Esophagus muscularis mucosa (tissue), 4 donors: ENCODE data around the gene SLC8A1. TPM values are rescaled to one million over a fixed set of nuclear protein-coding genes. Genes with fewer than 3 reads are reported as not detected.

Source experiments
- DNase-seq: peaks from one replicate; pipeline ENCODE4 v3.0.0-alpha.2; 2017; ENCODE audit errors: extremely low spot score
- H3K27ac ChIP-seq, 4 donors: fragments of 200-600 bp; sonication (generic); replicated peaks in 1 of 4; 1 replicate in 3 of 4; 2 replicates in 1 of 4; pipeline ENCODE4 v1.5.1; 2016 to 2019; ENCODE audit warnings: mild to moderate bottlenecking in 1 of 4
- H3K27me3 ChIP-seq, 4 donors: fragments of 200-600 bp; sonication (generic); one replicate each; pipeline versions ENCODE4 v1.5.1 to v1.6.0; 2016 to 2019
- H3K36me3 ChIP-seq, 4 donors: fragments of 200-600 bp; sonication (generic); one replicate each; pipeline ENCODE4 v1.5.1; 2016 to 2019
- H3K4me1 ChIP-seq, 4 donors: fragments of 200-600 bp; sonication (generic); one replicate each; pipeline ENCODE4 v1.5.1; 2016 to 2019
- H3K4me3 ChIP-seq, 4 donors: fragments of 200-600 bp; sonication (generic); 1 replicate in 2 of 4; 2 replicates in 2 of 4; pipeline ENCODE4 v1.5.1; 2016 to 2019; ENCODE audit warnings: mild to moderate bottlenecking in 4 of 4, moderate library complexity in 1 of 4
- H3K9me3 ChIP-seq, 4 donors: fragments of 200-600 bp; sonication (generic); 1 replicate in 3 of 4; 2 replicates in 1 of 4; pipeline ENCODE4 v1.5.1; 2016 to 2019
- CTCF ChIP-seq, 3 experiments: fragments of 200-600 bp in 2 of 3; fragments of 450-650 bp in 1 of 3; sonication (generic) in 2 of 3; IDR thresholded peaks; one replicate each; pipeline ENCODE4 v1.5.1; 2017 to 2019; ENCODE audit warnings: antibody characterized with exemption in 3 of 3, mild to moderate bottlenecking in 2 of 3, moderate library complexity in 1 of 3
- EP300 ChIP-seq: sonication (generic); formaldehyde crosslinking; IDR thresholded peaks from one replicate; pipeline ENCODE4 v1.6.1; 2017; ENCODE audit warnings: antibody characterized with exemption
- POLR2A ChIP-seq: fragments of 450-650 bp; IDR thresholded peaks from one replicate; pipeline ENCODE4 v1.6.1; 2017; ENCODE audit warnings: antibody characterized with exemption, moderate library complexity, mild to moderate bottlenecking, low read depth
- POLR2AphosphoS5 ChIP-seq, 2 donors: sonication (generic); formaldehyde crosslinking; IDR thresholded peaks; one replicate each; pipeline ENCODE4 v1.6.1; 2017; ENCODE audit warnings: antibody characterized with exemption in 2 of 2
- WGBS: methylation state at CpG from one replicate; pipeline ENCODE4 v1.1.5; 2018; 5-methylcytosine and 5-hydroxymethylcytosine counted together
- intact Hi-C: fragments of 100-400 bp; cut with DNase I; formaldehyde crosslinking; loops from one replicate; pipeline ENCODE4 v1.15.1; 2023
- total RNA-seq, 4 donors: library from RNA; depleted of rRNA; stranded (reverse); fragments of >200 nt; gene quantifications; one replicate each; pipeline versions ENCODE4 v1.1.0 to v1.2.1, GENCODE V29; 2016

The SLC8A1 gene
- total RNA-seq, 4 donors from 2014 or later = 105 to 166 (median 157) TPM

- no peak for TF ChIP-seq EP300
- Histone ChIP-seq H3K36me3 (no peaks in the 10 kb centered on the region), H3K27me3 (no peaks in the 10 kb centered on the region), H3K9me3 (no peaks in the 10 kb centered on the region), H3K27ac (peak overlapping the region in 3 of 4 donors; percentile 0 to 23 (median 2)), H3K4me1 (peaks cover 52 to 64% (median 59%) of the 10 kb centered on the region in 4 donors), H3K4me3 (no peak overlapping the region)
- no peak for DNase-seq
- 83% methylated on average over 4 of the region's 4 CpGs for WGBS
- intact Hi-C loops = no loop called here
Observed at GRCh38 chr2:40274270-40274669, 177.6 kb downstream of the SLC8A1 start.

DNA sequence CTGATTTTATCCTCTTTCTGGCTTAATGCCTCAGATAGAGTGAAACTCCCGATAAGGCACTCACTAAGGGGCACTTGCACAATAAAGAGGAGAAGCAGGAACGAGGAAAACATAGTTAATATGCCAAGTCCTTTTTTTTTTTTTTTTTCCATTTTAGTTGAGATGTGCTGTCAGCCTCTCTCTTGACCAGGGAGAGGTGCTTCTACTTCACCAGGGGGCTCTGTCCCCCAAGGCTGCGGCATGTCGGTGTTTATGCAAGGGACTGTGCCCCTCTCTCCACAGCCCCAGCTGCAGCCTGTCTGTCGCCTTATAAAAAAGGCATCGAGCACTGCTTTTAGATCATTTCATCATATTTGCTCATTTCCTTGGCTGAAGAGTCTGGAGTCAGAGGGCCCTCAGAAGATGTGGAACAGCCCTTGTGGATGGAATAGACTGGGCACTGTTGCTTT, 178.1 kb downstream of the SLC8A1 start:
- Histone ChIP-seq H3K27me3 (no peaks in the 10 kb centered on the region), H3K27ac (peak overlapping the region in 3 of 4 donors; percentile 0 to 23 (median 2)), H3K4me3 (no peak overlapping the region), H3K9me3 (no peaks in the 10 kb centered on the region), H3K36me3 (no peaks in the 10 kb centered on the region), H3K4me1 (peaks cover 48 to 59% (median 56%) of the 10 kb centered on the region in 4 donors)
- 57% methylated on average over 6 of the region's 6 CpGs for WGBS
- no peak for TF ChIP-seq POLR2A
- no peak for TF ChIP-seq EP300
- TF ChIP-seq CTCF (IDR thresholded peaks at IDR 0.05) = no peak
- TF ChIP-seq POLR2AphosphoS5 (IDR thresholded peaks at IDR 0.05) = no peak
- intact Hi-C loops = no loop called here
- no peak for DNase-seq

DNA sequence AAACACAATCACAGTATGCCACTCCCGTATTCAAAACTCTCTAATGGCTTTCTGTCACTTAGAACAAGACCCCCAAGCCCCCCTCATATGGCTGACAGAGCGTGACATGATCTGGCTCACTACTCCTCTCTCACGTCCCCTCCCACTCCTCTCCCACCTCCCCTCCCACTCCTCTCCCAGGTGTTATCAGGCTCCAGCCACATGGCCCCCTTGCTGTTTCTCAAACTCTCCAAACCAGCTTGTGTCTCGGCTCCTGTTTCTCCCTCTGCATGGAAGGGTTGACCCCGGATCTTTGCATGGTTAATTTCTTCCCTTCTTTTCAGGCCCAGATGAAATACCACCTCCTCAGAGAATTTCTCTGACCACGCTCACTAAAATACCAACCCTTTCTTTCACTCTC, 180.8 kb downstream of the SLC8A1 start:
- no peaks in the 10 kb centered on the region for H3K9me3 ChIP-seq
- H3K27me3 ChIP-seq = no peaks in the 10 kb centered on the region
- 90% methylated on average over 6 of the region's 6 CpGs for WGBS
- intact Hi-C loops = no loop called here
- H3K36me3 ChIP-seq = no peaks in the 10 kb centered on the region
- no peak for DNase-seq
- no peak overlapping the region for H3K27ac ChIP-seq
- TF ChIP-seq CTCF (IDR thresholded peaks at IDR 0.05) (no peak), POLR2A (no peak), EP300 (no peak), POLR2AphosphoS5 (IDR thresholded peaks at IDR 0.05) (no peak)
- H3K4me1 ChIP-seq = peaks cover 33 to 47% (median 43%) of the 10 kb centered on the region in 4 donors
- no peak overlapping the region for H3K4me3 ChIP-seq

- no peaks in the 10 kb centered on the region for H3K9me3 ChIP-seq
- 100% methylated on average over 2 of the region's 2 CpGs for WGBS
- peaks cover 30 to 39% (median 36%) of the 10 kb centered on the region in 4 donors for H3K4me1 ChIP-seq
- no peak overlapping the region for H3K27ac ChIP-seq
- intact Hi-C loops = no loop called here
- no peak overlapping the region for H3K4me3 ChIP-seq
- H3K27me3 ChIP-seq = no peaks in the 10 kb centered on the region
- no peak for TF ChIP-seq EP300
- TF ChIP-seq POLR2AphosphoS5 (IDR thresholded peaks at IDR 0.05) = no peak
- TF ChIP-seq POLR2A = no peak
- TF ChIP-seq CTCF (IDR thresholded peaks at IDR 0.05) = no peak
- H3K36me3 ChIP-seq = no peaks in the 10 kb centered on the region
- DNase-seq = no peak
Observed at GRCh38 chr2:40270372-40270771, 181.5 kb downstream of the SLC8A1 start.

DNA sequence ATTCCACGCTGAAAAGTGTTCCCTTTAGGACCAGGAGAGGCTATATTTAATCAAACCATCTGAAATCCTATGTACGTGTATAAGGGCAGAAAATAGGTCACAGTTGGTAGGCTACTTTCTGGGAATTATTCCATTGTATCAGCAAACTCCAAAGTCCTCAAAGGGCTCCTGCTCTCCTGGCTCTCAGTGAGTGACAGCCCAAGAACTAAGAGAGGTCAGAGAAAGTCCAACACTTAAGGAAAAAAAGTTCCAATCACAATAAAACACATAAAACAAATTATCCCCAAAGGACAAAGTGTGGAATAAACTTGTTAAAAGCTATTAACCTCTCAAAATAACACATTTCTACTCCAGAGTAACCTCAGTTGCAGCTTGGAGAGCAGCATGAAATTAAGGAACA, 183.3 kb downstream of the SLC8A1 start:
- intact Hi-C loops = no loop called here
- Histone ChIP-seq H3K4me1 (peaks cover 19 to 29% (median 21%) of the 10 kb centered on the region in 4 donors), H3K27ac (no peak overlapping the region), H3K9me3 (no peaks in the 10 kb centered on the region), H3K27me3 (no peaks in the 10 kb centered on the region), H3K36me3 (no peaks in the 10 kb centered on the region), H3K4me3 (no peak overlapping the region)
- DNase-seq = no peak
- TF ChIP-seq CTCF (IDR thresholded peaks at IDR 0.05) = no peak
- no peak for TF ChIP-seq POLR2AphosphoS5 (IDR thresholded peaks at IDR 0.05)
- no peak for TF ChIP-seq EP300
- TF ChIP-seq POLR2A = no peak
- WGBS = 72% methylated on average over 2 of the region's 2 CpGs
